ENCODE results near the gene FAM168A. TPM values are rescaled to one million over a fixed set of nuclear protein-coding genes. Genes with fewer than 3 reads are reported as not detected.

The FAM168A gene, protein sequence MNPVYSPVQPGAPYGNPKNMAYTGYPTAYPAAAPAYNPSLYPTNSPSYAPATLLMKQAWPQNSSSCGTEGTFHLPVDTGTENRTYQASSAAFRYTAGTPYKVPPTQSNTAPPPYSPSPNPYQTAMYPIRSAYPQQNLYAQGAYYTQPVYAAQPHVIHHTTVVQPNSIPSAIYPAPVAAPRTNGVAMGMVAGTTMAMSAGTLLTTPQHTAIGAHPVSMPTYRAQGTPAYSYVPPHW
- polyA plus RNA-seq (2014; cell fraction: cytosol; rRNA removed), result 23.2 and 25.3 TPM in 2 replicates
- polyA plus RNA-seq (2014; cell fraction: nucleus; rRNA removed), result 25.2 and 26.5 TPM in 2 replicates

DNA sequence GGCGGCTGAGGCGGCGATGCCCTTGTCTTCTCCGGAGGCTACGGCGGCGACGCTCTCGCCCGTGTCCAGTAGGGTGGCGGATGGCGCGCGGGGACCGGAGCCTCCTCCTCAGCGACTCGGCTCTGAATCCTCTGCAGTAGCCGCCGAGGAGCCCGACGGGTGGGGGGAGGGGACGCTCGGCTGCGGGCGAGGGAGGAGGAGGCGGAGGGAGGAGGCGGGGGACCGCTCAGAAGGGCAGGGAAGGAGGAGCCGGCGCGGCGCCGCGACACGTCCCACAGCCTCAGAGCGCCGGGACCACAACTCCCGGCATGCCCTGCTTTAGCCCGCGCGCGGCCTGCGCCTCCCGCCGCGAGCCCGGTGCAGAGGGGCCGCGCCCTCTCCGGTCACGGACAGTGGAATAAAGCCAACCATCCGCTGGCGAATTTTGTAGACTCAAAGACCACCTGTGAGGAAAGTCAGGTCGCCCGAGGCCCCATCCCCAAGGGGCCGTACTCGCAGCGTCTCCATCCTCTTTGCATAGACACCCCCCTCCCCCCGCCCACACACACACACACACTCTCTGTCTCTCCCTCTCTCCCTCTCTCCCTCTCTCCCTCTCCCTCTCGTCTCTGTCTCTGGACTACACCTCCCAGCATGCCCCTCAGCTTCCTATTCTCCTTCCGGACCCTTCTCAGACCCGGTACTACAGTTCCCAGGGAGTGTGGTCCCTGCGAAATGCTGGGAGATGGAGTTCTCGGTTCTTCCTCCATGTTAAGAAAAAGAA lies at the start of gene FAM168A:
Gene FAM168A (minus strand): TSS at position 157 of the 763 bp plus-strand sequence. CDS start 129,638 bp downstream, outside the sequence.
- peak; percentile 99 for DNase-seq (ENCODE audit: low spot score)

DNA sequence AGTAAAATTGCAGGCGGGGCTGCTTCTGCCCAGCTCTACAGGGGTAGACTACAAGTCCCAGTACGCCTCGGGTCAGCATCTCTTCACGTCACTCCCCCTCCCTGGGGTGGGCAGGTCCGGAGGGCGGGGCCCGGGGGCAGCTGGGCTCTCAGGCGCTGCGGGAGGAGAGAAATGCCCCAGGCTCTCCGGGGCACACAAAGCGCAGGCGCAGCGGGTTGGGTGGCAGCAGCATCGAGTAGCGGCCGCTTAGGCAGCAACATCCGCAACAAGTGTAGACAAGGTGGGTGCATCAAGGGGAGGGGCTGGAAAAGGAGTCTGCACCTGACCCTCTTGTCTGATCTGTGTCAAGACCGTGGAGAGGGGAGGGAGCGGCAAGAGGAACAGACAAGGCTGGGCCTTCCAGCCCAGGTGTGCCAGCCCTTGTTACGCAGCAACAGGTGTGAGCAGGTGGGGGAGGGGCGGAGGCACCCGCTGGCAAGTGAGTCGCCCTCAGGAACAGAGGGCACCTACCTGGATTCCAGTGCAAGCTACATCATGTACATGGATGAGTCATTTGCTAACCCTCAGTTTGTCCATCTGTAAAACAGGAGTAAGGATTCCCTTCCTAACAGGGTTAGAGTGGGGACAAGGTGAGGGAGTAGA lies 49.7 kb upstream of the FAM168A start:
- peak; percentile 89 for DNase-seq (ENCODE audit: low spot score)

DNA sequence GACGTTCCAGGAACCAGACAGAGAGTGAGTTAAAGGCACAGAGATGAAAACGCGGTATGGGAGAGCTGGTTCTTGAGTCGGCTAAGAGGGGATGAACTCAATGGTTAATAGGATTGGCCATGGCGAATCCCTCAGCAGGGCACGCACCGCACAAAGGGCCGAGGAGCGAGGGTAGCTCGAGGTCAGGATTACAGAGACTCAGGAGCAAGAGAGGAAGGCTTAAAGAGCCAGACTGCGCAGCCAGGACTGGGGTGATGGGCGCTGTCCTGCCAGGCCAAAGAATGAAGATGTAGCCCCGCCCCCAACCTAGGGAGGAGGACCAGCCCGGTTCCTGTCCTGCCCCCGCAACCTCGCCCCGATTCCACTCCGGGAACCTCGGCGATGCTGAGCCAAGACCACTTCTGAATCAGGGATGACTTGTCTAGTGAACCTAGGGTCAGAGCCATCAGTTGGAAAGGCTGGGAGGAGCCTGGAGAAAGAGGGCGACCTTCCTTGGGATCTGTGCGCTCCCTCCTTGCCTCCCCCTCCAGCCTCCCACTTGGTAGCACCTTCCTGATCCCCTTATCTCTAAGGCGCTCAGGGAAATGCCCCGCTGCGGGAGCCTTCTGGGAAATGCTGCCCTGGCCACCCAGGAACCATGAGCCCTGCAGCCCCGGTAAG lies 48.2 kb upstream of the FAM168A start, which contains the start of gene PLEKHB1:
Gene PLEKHB1 (plus strand): TSS at position 610 of the 660 bp plus-strand sequence. CDS start 28 bp downstream, at position 638.
- no peak for DNase-seq (ENCODE audit: low spot score)

DNA sequence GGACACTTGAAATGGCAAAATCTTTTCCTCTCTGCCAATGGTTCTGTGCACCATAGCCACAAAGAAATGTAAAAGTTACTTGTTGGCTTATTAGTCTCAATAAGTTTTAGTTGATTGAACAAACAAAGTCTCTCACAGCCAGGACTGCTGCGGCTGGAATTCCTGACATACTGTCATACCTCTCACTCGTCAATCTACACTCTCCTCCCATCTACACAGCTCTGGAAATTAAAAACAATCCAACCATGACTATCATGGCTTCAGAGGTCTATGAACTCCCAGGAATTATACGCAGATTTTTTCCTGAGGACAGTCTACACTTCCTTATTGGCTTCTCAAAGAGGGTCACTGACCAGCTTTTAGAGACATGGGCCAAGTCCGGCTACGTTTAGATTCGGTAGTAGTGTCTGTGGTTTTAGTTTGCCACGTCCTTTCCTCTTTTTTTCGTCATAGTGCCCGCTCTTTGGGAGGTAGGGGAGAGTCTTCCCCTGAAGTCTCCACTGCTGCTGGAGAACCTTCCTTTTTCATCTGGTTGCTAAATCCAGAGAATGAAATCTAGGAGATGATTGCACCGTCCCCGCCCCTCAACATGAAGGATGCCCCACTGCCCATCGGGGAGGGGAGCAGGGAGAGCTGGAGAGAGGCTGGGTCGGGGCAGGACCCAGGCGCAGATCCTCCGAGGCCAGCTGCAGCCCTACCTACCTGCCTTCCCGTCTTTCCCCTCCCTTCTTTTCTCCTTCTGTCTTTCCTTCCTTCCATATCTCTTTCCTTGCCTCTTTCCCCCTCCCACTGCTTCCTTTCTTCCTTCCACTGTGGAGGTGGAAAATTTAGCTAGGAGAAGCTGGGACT lies 47.4 kb upstream of the FAM168A start:
- DNase-seq (ENCODE audit: low spot score), result no peak

DNA sequence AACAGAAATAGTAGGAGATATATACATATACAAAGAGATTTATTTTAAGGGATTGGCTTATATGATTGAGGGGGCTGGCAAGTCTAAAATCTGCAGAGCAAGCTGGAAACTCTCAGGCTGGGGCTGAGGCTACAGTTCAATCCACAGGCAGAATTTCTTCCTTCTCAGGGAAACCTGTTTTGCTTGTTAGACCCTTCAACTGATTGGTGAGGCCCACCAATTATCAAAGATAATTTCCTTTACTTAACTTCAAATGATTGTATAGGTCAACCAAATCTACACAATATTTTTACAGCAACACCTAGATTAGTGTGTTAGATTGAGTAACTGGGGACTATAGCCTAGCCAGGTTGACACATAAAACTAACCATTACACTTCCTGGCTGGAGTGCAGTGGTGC lies 43.8 kb upstream of the FAM168A start:
- no peak for DNase-seq (ENCODE audit: low spot score)

DNA sequence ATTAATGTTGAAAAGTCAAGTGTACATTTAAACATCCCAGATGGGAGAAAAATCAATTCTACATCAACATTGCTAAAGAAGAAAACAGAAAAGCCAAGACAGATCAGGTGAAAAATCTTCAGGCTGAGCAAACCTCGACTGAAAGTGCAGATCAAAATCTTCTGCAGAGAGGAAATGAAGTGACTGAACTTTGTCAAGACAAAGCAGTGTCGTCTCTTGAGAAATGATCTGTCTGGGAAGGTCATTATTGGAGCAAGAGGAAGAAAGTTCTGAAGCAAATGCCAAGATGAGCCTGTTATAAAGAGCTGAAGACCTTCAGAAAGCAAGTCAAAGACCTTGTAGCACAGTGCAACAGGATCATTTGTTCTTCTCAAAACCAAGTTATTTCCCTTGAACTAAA lies 42.7 kb upstream of the FAM168A start:
- no peak for DNase-seq (ENCODE audit: low spot score)

DNA sequence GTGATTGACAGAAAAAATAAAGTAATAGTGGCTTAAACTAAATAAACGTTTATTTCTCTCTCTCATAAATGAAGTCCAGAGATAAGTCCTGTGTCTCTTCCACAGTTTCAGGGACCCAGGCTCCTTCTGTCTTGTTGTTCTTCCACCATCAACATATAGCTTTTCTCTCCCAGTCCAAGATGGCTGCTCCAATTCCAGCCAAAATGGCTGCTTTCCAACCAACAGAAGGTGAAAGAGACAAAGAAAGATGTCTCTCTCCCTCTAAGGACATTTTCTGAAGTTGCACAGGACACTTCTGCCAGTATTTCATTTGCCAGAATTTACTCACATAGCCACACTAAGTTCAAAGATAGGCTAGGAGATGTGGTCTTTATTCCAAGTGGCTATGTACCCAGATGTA lies 39.1 kb upstream of the FAM168A start:
- DNase-seq (ENCODE audit: low spot score), result no peak

DNA sequence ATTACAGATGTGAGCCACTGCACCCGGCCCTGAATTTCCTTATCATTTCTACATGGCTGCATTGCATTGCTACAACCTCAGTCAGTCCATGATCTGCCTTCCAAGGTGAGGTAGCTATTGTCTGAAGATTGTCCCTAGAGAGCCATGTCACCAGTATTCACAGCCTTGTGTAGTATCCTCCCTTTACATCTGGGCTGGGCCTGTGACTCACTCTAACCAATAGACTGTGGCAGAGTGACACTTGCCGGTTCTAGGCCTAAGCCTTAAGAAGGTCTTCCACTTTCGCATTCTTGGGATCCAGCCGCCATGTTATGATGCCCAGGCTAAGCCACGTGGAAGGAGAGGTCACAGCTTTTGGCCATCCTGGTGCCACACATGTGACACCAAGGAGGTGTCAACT lies 38.3 kb upstream of the FAM168A start:
- no peak for DNase-seq (ENCODE audit: low spot score)

DNA sequence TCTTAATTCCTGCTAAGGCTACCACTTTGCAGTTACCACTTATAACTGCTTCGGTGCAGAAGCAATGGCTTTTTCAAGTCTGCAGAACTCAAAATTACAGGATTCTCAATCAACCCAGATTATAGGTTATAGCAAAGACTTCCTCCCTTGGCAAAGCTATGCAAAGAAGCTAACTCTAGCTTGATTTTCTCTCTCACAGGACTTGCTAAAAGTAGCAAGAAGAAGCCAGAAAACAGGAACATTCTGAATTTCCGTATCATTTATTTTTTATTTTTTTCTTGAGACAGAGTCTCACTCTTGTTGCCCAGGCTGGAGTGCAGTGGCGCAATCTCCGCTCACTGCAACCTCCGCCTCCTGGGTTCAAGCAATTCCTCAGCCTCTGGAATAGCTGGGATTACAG lies 37.8 kb upstream of the FAM168A start:
- no peak for DNase-seq (ENCODE audit: low spot score)

DNA sequence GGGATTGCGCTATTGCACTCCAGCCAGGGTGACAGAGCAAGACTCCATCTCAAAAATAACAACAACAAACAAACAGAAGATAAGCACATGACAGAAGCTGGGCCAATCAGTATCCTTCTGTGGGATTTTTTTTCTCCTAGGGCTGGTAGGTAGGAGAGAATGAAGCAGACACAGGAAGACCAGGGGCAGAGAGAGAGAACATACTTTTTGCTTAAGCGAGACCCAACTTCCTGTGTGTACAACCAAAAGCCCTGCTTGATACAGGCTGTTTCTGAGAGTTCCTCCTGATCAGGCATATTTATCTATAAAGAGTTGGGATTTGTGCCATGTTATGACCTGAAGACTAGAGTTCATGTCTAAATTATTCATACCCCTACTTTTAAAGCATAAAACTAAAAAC lies 36.1 kb upstream of the FAM168A start:
- DNase-seq (ENCODE audit: low spot score), result no peak

DNA sequence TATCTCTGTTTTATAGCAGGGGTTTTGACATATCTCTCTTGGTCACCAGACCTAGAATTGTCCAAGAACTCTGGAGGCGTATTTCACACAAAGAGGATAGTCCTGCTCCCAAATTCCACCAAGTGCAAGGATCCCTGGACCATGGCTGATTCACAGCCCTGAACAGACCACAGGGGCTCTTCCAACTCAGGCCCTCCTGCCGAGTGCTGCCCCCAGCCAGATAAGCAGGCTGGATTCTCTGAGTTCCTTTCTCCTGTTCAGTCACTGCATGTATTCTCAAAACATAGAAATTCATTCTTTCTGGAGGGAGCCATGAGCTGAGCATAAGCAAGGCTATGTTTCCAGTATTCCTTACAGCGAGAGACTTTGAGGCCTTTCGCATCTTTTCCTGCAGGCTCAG lies 35.1 kb upstream of the FAM168A start:
- DNase-seq (ENCODE audit: low spot score), result no peak

DNA sequence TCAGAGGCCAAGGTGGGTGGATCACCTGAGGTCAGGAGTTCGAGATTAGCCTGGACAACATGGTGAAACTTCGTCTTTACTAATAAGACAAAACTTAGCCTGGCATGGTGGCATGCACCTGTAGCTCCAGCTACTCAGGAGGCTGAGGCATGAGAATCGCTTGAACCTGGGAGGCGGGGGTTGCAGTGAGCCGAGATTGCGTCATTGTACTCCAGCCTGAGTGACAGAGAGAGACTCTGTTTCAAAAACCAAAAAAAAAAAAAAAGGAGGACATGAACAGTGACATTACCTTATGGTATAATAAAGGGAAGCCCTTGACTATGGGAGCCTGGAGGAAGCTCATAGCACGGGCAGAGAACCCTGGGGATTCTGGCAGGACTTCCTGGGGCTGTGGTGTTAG lies 32.0 kb upstream of the FAM168A start:
- no peak for DNase-seq (ENCODE audit: low spot score)

DNA sequence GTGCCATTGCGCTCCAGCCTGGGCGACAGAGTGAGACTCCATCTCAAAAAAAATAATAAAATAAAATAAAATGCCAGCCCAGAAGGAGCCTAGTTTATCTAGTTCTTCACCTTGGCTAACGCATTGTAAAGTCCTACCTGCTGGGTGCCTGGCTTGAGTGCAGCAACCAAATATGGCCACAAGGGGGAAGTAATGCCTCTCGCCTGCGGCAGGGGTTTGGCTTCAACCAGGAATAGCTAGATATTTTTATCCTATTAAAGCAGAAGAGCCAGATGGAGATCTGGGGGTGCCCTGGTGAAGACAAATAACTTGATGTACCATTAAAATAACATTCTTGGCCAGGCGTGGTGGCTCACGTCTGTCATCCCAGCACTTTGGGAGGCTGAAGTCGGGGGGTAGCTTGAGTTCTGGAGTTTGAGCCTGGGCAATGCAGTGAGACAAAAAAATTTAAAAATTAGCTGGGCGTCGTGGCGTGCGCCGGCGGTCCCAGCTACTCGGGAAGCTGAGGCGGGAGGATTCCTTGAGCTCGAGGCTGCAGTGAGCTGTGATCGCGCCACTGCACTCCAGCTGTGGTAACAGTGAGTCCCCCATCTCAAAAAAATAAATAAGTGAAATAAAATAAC lies 27.9 kb upstream of the FAM168A start:
- peak; percentile 63 for DNase-seq (ENCODE audit: low spot score)

DNA sequence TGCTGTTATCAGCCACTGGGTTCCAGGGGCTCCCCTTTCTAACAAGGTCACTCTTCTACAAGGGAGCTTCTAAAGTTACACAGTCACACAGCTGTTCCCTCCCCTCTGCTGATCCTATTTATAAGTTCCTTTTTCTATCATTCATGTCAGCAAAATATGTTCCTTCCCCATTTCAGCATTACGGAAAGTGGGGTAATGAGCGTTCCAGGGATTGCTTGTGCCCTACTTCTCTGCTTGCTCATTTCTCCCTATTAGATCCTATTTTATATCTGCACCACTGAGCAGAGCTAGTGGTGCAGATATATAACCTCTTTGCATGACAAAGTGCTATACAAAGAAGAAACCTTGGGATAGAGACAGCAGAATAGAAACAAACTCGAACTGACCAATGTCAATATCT lies 25.8 kb upstream of the FAM168A start:
- DNase-seq (ENCODE audit: low spot score), result no peak

DNA sequence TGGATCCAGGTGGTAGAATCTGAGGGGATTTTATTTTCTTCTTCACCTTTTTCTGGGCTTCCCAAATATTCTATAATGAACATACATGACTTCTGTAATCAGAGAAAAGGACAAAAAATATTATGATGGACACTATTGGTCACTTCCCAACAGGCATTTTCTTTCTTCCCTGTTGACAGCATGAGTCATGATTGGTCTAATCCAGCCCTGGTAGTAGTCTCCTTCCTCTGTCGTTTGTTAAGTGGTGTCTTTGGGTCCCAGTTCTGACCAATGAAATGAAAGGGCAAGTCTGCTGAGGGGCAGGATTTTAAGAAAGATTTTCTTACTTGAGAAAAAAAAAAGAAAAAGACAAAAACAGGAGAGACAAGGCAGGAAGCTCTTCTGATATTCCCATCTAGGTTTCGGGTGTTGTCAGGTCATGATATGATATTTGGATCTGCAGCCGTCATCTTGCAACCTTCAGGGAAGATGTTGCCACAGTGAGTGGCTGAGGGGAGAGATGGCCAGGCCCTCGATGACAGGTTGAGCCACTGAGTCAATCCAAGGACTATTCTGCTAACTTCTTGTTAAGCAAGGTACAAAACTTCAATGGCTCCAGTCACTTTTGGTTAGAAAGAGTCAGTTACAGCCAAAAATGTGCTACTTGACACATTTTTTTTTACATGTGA lies 25.1 kb upstream of the FAM168A start:
- no peak for DNase-seq (ENCODE audit: low spot score)

DNA sequence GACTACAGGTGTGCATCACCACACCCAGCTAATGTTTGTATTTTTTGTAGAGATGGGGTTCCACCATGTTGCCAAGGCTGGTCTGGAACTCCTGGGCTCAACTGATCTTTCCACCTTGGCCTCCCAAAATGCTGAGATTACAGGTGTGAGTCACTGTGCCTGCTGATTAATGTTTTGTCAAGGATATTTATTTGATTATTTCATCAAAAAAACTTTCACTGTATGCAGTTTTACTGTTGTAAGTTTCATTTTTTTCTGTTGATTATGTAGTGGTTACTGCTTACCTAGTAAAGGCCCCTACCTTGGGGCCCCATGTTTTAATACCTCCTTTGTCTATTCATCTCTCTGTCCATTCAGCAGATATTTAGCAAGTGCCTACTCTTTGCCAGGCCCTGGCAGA lies 16.7 kb upstream of the FAM168A start:
- DNase-seq (ENCODE audit: low spot score), result no peak

DNA sequence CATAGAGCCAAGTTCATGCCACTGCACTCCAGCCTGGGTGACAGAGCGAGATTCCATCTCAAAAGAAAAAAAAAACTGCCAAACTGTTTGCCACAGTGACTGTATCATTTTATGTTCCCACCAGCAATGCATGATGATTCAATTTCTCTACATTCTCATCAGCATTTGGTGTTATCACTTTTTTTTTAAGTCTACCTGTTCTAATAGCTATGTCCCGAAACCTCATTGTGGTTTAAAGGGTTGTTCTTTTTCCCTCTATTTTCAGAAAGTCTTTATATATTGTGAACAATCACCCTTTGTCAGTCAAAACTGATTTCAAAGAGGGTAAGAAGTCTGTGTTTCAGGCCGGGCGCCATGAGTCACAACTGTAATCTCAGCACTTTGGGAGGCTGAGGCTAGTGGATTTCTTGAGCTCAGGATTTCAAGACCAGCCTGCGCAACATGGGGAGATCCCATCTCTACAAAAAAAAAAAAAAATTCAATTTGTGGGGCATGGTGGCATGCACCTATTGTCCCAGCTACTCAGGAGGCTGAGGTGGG lies 14.8 kb upstream of the FAM168A start:
- DNase-seq (ENCODE audit: low spot score), result no peak

DNA sequence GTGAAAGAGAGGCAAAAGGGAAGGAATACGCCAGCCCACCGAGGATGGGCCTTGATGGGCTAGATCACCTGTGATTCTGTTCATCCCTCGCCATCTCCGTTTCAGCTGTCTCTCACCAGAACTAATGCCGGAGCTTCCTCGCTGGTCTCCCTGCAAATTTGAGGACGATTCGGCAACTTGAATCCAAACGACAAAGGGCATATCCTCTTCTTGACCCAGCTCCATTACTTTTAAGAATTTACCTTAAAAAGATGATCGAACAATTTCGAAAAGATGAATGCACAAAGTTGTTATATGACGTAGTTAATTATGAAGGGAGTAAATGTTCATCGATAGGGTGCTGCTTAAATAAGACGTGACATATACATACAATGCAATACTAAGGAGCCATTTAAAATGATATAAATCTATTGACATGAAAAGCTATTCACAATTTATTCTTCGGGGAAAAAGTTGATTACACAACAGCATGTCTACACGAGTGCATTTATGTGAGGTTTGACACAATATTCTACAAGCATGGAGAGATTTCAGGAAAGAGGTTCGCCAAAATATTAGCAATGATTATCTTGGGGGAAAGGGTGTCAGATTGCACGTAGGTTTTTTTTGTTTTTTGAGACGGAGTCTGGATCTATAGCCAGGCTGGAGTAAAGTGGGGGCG lies 937 bp upstream of the FAM168A start:
- DNase-seq (ENCODE audit: low spot score), result no peak

DNA sequence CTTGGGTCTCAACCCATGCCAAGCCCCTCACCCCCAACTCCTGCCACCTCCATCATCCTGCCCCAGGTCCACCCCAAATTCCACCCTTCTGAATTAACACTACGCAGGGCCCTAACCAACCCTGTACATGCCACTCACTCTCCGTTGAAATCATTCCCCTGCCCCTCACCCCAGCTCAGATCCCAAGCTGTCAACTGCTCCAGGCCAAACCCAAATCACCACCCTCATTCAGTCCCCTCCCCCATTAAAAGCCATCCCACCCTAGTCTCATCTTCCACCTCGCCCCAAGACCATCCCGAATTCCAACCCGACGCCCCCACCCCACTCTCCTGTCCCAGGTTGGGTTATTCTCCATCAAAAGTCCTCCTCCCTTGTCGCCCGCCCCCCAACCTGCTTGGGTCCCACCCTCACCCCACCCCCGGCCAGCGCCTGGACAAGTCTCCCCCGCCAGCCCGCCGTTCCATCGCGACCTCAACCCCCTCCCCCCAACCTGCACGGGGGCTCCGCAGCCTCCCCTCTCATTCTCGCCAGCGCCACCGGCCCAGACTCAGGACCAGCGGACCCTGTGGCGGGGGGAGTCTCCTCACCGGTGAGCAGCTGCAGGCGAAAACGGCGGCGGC lies 466 bp downstream of the FAM168A start:
- peak; percentile 18 for DNase-seq (ENCODE audit: low spot score)

Measured in SK-N-DZ (cell line).